PFSK-1 (cell line): Measurements from ENCODE around the gene DMAC2.

Experiments
- SIN3A ChIP-seq: IDR thresholded peaks from 2 replicates; pipeline ENCODE4 v1.6.1; 2012; ENCODE audit warnings: mild to moderate bottlenecking, low read length, moderate library complexity, borderline replicate concordance; ENCODE audit not compliant: insufficient read depth
- TAF1 ChIP-seq: IDR thresholded peaks from 2 replicates; pipeline ENCODE4 v1.6.1; 2012; ENCODE audit warnings: low read length, control low read depth, borderline replicate concordance; ENCODE audit not compliant: insufficient read depth
- TF ChIP-seq, protein P1 (sequence below), 2 experiments: IDR thresholded peaks; 2 replicates each; pipeline versions ENCODE4 v1.6.1 to v1.8.0; 2011 to 2012; ENCODE audit warnings: low read depth in 2 of 2, low read length in 2 of 2, control low read depth in 1 of 2, inconsistent platforms in 1 of 2, mild to moderate bottlenecking in 1 of 2, moderate library complexity in 1 of 2; ENCODE audit not compliant: insufficient read depth in 1 of 2

DNA sequence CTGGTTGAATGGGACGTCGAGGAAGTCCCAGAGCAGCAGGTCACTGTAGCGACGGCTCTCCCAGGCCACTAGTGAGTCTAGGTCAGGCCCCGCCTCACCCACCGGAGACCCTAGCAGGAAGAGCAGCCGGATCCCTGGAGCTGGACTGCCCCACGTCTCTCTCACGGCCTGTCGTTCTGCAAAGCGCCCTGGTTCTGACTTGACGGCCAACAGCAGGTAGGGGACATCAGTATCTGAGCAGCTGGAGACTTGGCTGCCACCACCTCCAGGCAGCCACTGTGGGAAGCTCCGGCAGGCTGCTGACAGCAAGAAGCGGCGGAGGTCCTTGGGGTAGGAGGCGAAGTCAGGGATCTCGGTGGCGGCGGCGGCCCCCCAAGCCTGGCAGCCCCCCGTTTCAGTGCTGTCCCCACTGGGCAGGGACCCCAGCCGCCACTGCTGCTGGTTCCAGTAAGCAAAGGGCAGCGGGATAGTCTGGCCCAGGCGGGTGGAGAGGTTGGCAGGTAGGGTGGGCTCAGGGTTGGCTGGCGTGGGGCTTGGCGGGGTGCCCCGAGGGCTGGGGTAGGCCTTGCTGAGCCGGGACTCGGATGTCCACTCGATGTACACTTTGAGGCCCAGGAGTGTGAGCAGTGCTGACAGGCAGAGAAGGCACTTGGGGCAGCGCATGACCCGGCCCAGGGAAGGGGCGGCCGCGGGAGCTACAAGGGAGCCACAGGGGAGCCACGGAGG, 13.4 kb downstream of the DMAC2 start:
- TF ChIP-seq, protein P1, sequence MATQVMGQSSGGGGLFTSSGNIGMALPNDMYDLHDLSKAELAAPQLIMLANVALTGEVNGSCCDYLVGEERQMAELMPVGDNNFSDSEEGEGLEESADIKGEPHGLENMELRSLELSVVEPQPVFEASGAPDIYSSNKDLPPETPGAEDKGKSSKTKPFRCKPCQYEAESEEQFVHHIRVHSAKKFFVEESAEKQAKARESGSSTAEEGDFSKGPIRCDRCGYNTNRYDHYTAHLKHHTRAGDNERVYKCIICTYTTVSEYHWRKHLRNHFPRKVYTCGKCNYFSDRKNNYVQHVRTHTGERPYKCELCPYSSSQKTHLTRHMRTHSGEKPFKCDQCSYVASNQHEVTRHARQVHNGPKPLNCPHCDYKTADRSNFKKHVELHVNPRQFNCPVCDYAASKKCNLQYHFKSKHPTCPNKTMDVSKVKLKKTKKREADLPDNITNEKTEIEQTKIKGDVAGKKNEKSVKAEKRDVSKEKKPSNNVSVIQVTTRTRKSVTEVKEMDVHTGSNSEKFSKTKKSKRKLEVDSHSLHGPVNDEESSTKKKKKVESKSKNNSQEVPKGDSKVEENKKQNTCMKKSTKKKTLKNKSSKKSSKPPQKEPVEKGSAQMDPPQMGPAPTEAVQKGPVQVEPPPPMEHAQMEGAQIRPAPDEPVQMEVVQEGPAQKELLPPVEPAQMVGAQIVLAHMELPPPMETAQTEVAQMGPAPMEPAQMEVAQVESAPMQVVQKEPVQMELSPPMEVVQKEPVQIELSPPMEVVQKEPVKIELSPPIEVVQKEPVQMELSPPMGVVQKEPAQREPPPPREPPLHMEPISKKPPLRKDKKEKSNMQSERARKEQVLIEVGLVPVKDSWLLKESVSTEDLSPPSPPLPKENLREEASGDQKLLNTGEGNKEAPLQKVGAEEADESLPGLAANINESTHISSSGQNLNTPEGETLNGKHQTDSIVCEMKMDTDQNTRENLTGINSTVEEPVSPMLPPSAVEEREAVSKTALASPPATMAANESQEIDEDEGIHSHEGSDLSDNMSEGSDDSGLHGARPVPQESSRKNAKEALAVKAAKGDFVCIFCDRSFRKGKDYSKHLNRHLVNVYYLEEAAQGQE (IDR thresholded peaks at IDR 0.05; ENCODE audit: insufficient read depth in 1 of 2, low read depth in 2 of 2, low read length in 2 of 2): no peak
- TF ChIP-seq SIN3A (no peak), TAF1 (no peak)
